Endothelial cell of umbilical vein (primary cell): ENCODE data around the gene CD55. TPM values are rescaled to one million over a fixed set of nuclear protein-coding genes. Genes with fewer than 3 reads are reported as not detected.

ENCODE experiments used
- BruUV-seq: library from RNA; stranded (reverse); fragments of 400-500 nt; replicated peaks from 2 replicates; lab custom pipeline; 2021; lab: Mats Ljungman, UMichigan
- CTCF ChIA-PET: fragments of 300-600, 350-600 bp; sonication (Branson Sonifier 250); formaldehyde crosslinking; loops from one replicate; lab custom pipeline; 2021; ENCODE audit warnings: antibody characterized with exemption, inconsistent platforms; lab: Charles Lee
- POLR2A ChIA-PET: fragments of 300-600, 350-600 bp; sonication (Branson Sonifier 250); formaldehyde crosslinking; loops from one replicate; lab custom pipeline; 2021; ENCODE audit warnings: antibody characterized with exemption, inconsistent platforms; lab: Charles Lee
- DNase-seq: peaks from one replicate; pipeline ENCODE4 v3.0.0-alpha.2; 2011; ENCODE audit warnings: low read depth, low spot score
- FAIRE-seq: peaks from 2 replicates; lab custom pipeline; 2011; peaks lifted over from hg19 to GRCh38; lab: Jason Lieb, UNC
- H2AFZ ChIP-seq: 2 replicates; pipeline ENCODE4 v1.6.0; 2012; ENCODE audit warnings: low read depth, low read length, control low read depth, inconsistent platforms
- H3K27ac ChIP-seq: 2 replicates; pipeline ENCODE4 v1.5.1; 2011; ENCODE audit warnings: low read depth, mild to moderate bottlenecking, control low read depth, low read length, moderate library complexity; ENCODE audit not compliant: insufficient read depth
- H3K27me3 ChIP-seq, 2 experiments: 2 replicates each; pipeline versions ENCODE4 v1.6.0 to v1.6.1; 2011; ENCODE audit warnings: low read length in 2 of 2, mixed read lengths in 1 of 2; ENCODE audit not compliant: control insufficient read depth in 2 of 2, insufficient read depth in 2 of 2
- H3K36me3 ChIP-seq, 2 experiments: 2 replicates in 1 of 2; 3 replicates in 1 of 2; pipeline ENCODE4 v1.5.1; 2011; ENCODE audit warnings: low read length in 2 of 2, mild to moderate bottlenecking in 1 of 2, moderate library complexity in 1 of 2; ENCODE audit not compliant: control insufficient read depth in 2 of 2, insufficient read depth in 2 of 2; ENCODE audit errors: extremely low read depth in 1 of 2
- H3K4me1 ChIP-seq: 3 replicates; pipeline ENCODE4 v1.5.1; 2011; ENCODE audit warnings: mild to moderate bottlenecking, low read length; ENCODE audit not compliant: control insufficient read depth, insufficient read depth; ENCODE audit errors: extremely low read depth
- H3K4me2 ChIP-seq: 2 replicates; pipeline ENCODE4 v1.6.1; 2011; ENCODE audit warnings: low read length, control low read depth, mixed read lengths; ENCODE audit not compliant: insufficient read depth
- H3K4me3 ChIP-seq, 3 experiments: fragments of 200-600 bp in 1 of 3; sonication (generic), shearing (Covaris generic) in 1 of 3; replicated peaks in 1 of 3; 2 replicates each; pipeline ENCODE4 v1.5.1; 2011 to 2016; ENCODE audit warnings: control low read depth in 3 of 3, low read length in 3 of 3, mild to moderate bottlenecking in 2 of 3, inconsistent platforms in 1 of 3, low read depth in 1 of 3, moderate library complexity in 1 of 3; ENCODE audit not compliant: insufficient read depth in 1 of 3
- H3K79me2 ChIP-seq: 2 replicates; pipeline ENCODE4 v1.6.0; 2012; ENCODE audit warnings: low read length, inconsistent platforms; ENCODE audit not compliant: control insufficient read depth, insufficient read depth
- H3K9ac ChIP-seq: replicated peaks from 2 replicates; pipeline ENCODE3; 2011; ENCODE audit warnings: low read length, control low read depth; ENCODE audit not compliant: insufficient read depth; ENCODE audit errors: extremely low read depth
- H3K9me1 ChIP-seq: replicated peaks from 3 replicates; pipeline ENCODE4 v1.6.0; 2011; ENCODE audit warnings: mild to moderate bottlenecking, low read length; ENCODE audit not compliant: control insufficient read depth, insufficient read depth; ENCODE audit errors: extremely low read depth
- H3K9me3 ChIP-seq: replicated peaks from 2 replicates; pipeline ENCODE4 v1.5.1; 2012; ENCODE audit warnings: low read length, inconsistent platforms; ENCODE audit not compliant: control insufficient read depth, insufficient read depth
- H4K20me1 ChIP-seq: replicated peaks from 2 replicates; pipeline ENCODE3; 2011; ENCODE audit warnings: mild to moderate bottlenecking, low read length; ENCODE audit not compliant: control insufficient read depth, insufficient read depth; ENCODE audit errors: extremely low read depth
- EZH2 ChIP-seq: IDR thresholded peaks from 2 replicates; pipeline ENCODE4 v1.6.1; 2012; ENCODE audit warnings: borderline replicate concordance, low read depth, mild to moderate bottlenecking, moderate library complexity, low read length, inconsistent platforms; ENCODE audit not compliant: severe bottlenecking
- FOS ChIP-seq: IDR thresholded peaks from 2 replicates; pipeline ENCODE4 v1.6.1; 2011; ENCODE audit warnings: mild to moderate bottlenecking, low read length, moderate library complexity, borderline replicate concordance; ENCODE audit not compliant: insufficient read depth
- GATA2 ChIP-seq: IDR thresholded peaks from 2 replicates; pipeline ENCODE4 v1.7.0; 2011; ENCODE audit warnings: low read depth, mild to moderate bottlenecking, moderate library complexity, mixed read lengths, low read length; ENCODE audit not compliant: insufficient read length, insufficient read depth
- JUN ChIP-seq: IDR thresholded peaks from 2 replicates; pipeline ENCODE4 v1.6.1; 2011; ENCODE audit warnings: borderline replicate concordance, low read depth; ENCODE audit not compliant: insufficient read length, insufficient read depth
- MAX ChIP-seq: IDR thresholded peaks from 2 replicates; pipeline ENCODE4 v1.6.1; 2011; ENCODE audit not compliant: insufficient read depth, insufficient read length
- MYC ChIP-seq: IDR thresholded peaks from one replicate; pipeline ENCODE4 v1.6.1; 2011; ENCODE audit warnings: mild to moderate bottlenecking, low read depth, low read length
- POLR2A ChIP-seq: IDR thresholded peaks from 2 replicates; pipeline ENCODE4 v1.6.1; 2012; ENCODE audit warnings: low read depth, mild to moderate bottlenecking, control low read depth, low read length
- POLR2AphosphoS5 ChIP-seq: IDR thresholded peaks from 2 replicates; pipeline ENCODE4 v1.6.1; 2012; ENCODE audit warnings: low read depth, mild to moderate bottlenecking, control low read depth, low read length, moderate library complexity; ENCODE audit not compliant: insufficient read depth
- dilution Hi-C: fragments of 300-500 bp; cut with MboI; formaldehyde crosslinking; loops from one replicate; pipeline ENCODE4 v1.15.0; 2019; ENCODE audit warnings: low sequenced_read_pairs; ENCODE audit not compliant: extremely low pct_ligation_motif_present
- intact Hi-C: fragments of 100-400 bp; cut with micrococcal nuclease; formaldehyde crosslinking; loops from one replicate; pipeline ENCODE4 v1.10.0; 2022
- polyA plus RNA-seq, 4 experiments: library from polyadenylated mRNA; depleted of rRNA in 3 of 4; stranded (reverse) in 3 of 4; unstranded in 1 of 4; fragments of >200 nt; gene quantifications; 2 replicates each; pipeline versions ENCODE4 v1.2.1 to v1.2.3, GENCODE V29; 2011 to 2012; ENCODE audit warnings: missing spikeins in 1 of 4
- total RNA-seq: library from RNA; stranded (reverse); gene quantifications from 2 replicates; pipeline ENCODE4 v1.2.3, GENCODE V29; 2021
- TF ChIP-seq, protein P1 (sequence below), 2 donors: IDR thresholded peaks; 1 replicate in 1 of 2; 2 replicates in 1 of 2; pipeline ENCODE4 v1.5.1; 2011; ENCODE audit warnings: low read length in 2 of 2, mild to moderate bottlenecking in 2 of 2, moderate library complexity in 2 of 2, control low read depth in 1 of 2, inconsistent platforms in 1 of 2, low read depth in 1 of 2; ENCODE audit not compliant: insufficient read depth in 1 of 2; ENCODE audit errors: extremely low read depth in 1 of 2

The CD55 gene
- total and polyA plus RNA-seq, 2 donors (not counting 3 experiments of a cell fraction or from before 2014, with no cell fraction given): 111 to 179 TPM

- DNase-seq (peak; percentile 71), FAIRE-seq (no peak)
- intact Hi-C loops: no loop called here
- Histone ChIP-seq H3K4me1 (peaks cover 13% of the 10 kb centered on the region), H2AFZ (no peak overlapping the region), H3K27me3 (no peaks in the 10 kb centered on the region), H3K4me2 (no peak overlapping the region), H3K9ac (no peak overlapping the region), H3K9me1 (no peaks in the 10 kb centered on the region), H3K79me2 (no peaks in the 10 kb centered on the region), H3K9me3 (no peaks in the 10 kb centered on the region), H3K27ac (no peak overlapping the region), H3K36me3 (no peaks in the 10 kb centered on the region), H4K20me1 (no peaks in the 10 kb centered on the region), H3K4me3 (no peak overlapping the region)
- POLR2A ChIA-PET: no interaction called here
- no peak for TF ChIP-seq MYC
- TF ChIP-seq, protein P1, sequence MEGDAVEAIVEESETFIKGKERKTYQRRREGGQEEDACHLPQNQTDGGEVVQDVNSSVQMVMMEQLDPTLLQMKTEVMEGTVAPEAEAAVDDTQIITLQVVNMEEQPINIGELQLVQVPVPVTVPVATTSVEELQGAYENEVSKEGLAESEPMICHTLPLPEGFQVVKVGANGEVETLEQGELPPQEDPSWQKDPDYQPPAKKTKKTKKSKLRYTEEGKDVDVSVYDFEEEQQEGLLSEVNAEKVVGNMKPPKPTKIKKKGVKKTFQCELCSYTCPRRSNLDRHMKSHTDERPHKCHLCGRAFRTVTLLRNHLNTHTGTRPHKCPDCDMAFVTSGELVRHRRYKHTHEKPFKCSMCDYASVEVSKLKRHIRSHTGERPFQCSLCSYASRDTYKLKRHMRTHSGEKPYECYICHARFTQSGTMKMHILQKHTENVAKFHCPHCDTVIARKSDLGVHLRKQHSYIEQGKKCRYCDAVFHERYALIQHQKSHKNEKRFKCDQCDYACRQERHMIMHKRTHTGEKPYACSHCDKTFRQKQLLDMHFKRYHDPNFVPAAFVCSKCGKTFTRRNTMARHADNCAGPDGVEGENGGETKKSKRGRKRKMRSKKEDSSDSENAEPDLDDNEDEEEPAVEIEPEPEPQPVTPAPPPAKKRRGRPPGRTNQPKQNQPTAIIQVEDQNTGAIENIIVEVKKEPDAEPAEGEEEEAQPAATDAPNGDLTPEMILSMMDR (IDR thresholded peaks at IDR 0.05; ENCODE audit: extremely low read depth in 1 of 2, insufficient read depth in 1 of 2, low read depth in 1 of 2, low read length in 2 of 2): no peak
- TF ChIP-seq POLR2AphosphoS5: no peak
- TF ChIP-seq POLR2A: no peak
- TF ChIP-seq MAX: no peak
- TF ChIP-seq GATA2: no peak
- TF ChIP-seq JUN: no peak
- no peak for TF ChIP-seq FOS
- no peak for TF ChIP-seq EZH2
- no TSS peak for BruUV-seq
- CTCF ChIA-PET: interaction anchor here (1.6 kb wide), 1 partner anchor 13 kb away, joined by 3 read pairs; no protein-coding TSS in a partner anchor
- dilution Hi-C loops: no loop called here
Observed at GRCh38 chr1:207277241-207277640, 44.2 kb upstream of the CD55 start.
